ENCODE data around the gene SEC11A.
"Not testable (repeated sequence)": the region's sequence is repeated elsewhere in the genome, so short reads cannot be mapped to it uniquely, and the experiment has no call there.

The SEC11A gene

GRCh38 chr15:84752195-84752594 lies 36.3 kb upstream of the SEC11A start:
- H3K36me3 ChIP-seq, result peaks cover 4% of the 10 kb centered on the region
- TF ChIP-seq, protein P1, sequence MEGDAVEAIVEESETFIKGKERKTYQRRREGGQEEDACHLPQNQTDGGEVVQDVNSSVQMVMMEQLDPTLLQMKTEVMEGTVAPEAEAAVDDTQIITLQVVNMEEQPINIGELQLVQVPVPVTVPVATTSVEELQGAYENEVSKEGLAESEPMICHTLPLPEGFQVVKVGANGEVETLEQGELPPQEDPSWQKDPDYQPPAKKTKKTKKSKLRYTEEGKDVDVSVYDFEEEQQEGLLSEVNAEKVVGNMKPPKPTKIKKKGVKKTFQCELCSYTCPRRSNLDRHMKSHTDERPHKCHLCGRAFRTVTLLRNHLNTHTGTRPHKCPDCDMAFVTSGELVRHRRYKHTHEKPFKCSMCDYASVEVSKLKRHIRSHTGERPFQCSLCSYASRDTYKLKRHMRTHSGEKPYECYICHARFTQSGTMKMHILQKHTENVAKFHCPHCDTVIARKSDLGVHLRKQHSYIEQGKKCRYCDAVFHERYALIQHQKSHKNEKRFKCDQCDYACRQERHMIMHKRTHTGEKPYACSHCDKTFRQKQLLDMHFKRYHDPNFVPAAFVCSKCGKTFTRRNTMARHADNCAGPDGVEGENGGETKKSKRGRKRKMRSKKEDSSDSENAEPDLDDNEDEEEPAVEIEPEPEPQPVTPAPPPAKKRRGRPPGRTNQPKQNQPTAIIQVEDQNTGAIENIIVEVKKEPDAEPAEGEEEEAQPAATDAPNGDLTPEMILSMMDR (IDR thresholded peaks at IDR 0.05), result no peak
- H3K4me3 ChIP-seq (ENCODE audit: low read depth in 1 of 2, low read length in 1 of 2), result no peak overlapping the region
- no peaks in the 10 kb centered on the region for H3K9me3 ChIP-seq
- no peaks in the 10 kb centered on the region for H3K27me3 ChIP-seq
- peaks cover 46 to 50% of the 10 kb centered on the region in 2 experiments for H3K4me1 ChIP-seq (ENCODE audit: control insufficient read depth in 1 of 2, insufficient read depth in 1 of 2, low read depth in 1 of 2, low read length in 1 of 2)
- H3K27ac ChIP-seq, result peak overlapping the region; percentile 1

GRCh38 chr15:84751721-84752120 lies 35.8 kb upstream of the SEC11A start:
- H3K36me3 ChIP-seq; H3K4me3 ChIP-seq (ENCODE audit: low read depth in 1 of 2, low read length in 1 of 2); H3K9me3 ChIP-seq; H3K27me3 ChIP-seq: not testable (repeated sequence)
- Histone ChIP-seq H3K4me1 (ENCODE audit: control insufficient read depth in 1 of 2, insufficient read depth in 1 of 2, low read depth in 1 of 2, low read length in 1 of 2) (peaks cover 50 to 51% of the 10 kb centered on the region in 2 experiments), H3K27ac (peak overlapping the region; percentile 1)

- Histone ChIP-seq H3K9me3 (no peaks in the 10 kb centered on the region), H3K27ac (peak overlapping the region; percentile 100), H3K4me1 (ENCODE audit: control insufficient read depth in 1 of 2, insufficient read depth in 1 of 2, low read depth in 1 of 2, low read length in 1 of 2) (peaks cover 53 to 55% of the 10 kb centered on the region in 2 experiments), H3K36me3 (peaks cover 4% of the 10 kb centered on the region), H3K27me3 (no peaks in the 10 kb centered on the region), H3K4me3 (ENCODE audit: low read depth in 1 of 2, low read length in 1 of 2) (peak overlapping the region; percentile 81 to 89)
- TF ChIP-seq, protein P1 (IDR thresholded peaks at IDR 0.05), result no peak
Observed at GRCh38 chr15:84750583-84751092, 34.7 kb upstream of the SEC11A start.

- H3K36me3 ChIP-seq, result peaks cover 4% of the 10 kb centered on the region
- peak overlapping the region; percentile 81 to 89 for H3K4me3 ChIP-seq (ENCODE audit: low read depth in 1 of 2, low read length in 1 of 2)
- peaks cover 62 to 63% of the 10 kb centered on the region in 2 experiments for H3K4me1 ChIP-seq (ENCODE audit: control insufficient read depth in 1 of 2, insufficient read depth in 1 of 2, low read depth in 1 of 2, low read length in 1 of 2)
- TF ChIP-seq, protein P1 (IDR thresholded peaks at IDR 0.05), result no peak
- H3K9me3 ChIP-seq, result no peaks in the 10 kb centered on the region
- no peaks in the 10 kb centered on the region for H3K27me3 ChIP-seq
- peak overlapping the region; percentile 100 for H3K27ac ChIP-seq
Observed at GRCh38 chr15:84749111-84749991, 33.4 kb upstream of the SEC11A start.

DNA sequence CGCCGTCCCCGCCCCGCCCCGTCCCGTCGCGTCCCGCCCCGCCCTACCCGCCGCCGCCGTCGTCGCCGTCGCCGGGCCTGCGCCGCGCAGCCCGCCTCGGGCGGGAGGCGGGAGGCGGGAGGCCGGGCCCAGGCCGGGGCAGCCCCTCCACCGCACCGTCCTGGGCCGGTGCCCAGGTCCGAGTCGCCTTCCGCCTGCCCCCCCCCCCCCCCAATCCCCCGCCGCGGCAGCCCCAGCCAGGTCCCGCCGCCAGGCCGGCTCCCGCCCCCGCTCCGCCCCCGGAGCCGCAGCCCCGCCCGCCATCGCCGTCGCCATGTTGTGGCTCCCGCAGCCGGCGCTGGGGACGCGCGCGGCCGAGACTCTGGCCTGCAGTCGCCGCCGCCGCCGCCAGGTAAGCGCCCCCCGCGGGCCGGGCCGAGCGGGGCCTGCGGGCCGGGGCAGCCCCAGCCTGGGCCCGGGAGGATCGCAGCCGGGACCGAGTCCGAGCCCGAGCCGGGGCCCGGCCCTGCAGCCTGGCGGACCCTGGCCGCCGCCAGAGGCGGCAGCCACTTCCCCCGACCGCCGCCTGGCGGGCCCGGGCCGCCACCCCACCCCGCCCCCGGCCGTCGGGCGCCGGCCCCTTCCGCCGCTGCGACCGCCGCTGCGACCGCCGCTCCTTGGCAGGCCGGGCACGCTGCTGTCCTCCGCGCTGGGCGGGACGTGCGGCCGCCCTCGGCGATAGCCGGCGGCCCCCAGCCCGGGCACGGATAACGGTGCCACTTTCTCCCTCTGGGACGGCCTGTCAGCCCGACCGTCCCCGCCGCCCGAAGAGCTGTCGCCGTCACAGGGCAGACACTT lies 32.6 kb upstream of the SEC11A start, which contains the start of gene ZNF592:
TSS of gene ZNF592 (plus strand) at position 319 of the 837 bp plus-strand sequence. CDS start 34,084 bp downstream, outside the sequence.
- H3K4me1 ChIP-seq (ENCODE audit: control insufficient read depth in 1 of 2, insufficient read depth in 1 of 2, low read depth in 1 of 2, low read length in 1 of 2), result peaks cover 61 to 62% of the 10 kb centered on the region in 2 experiments
- H3K9me3 ChIP-seq, result no peaks in the 10 kb centered on the region
- H3K27ac ChIP-seq, result peak within 1 kb of the TSS; percentile 100
- peak within 1 kb of the TSS; percentile 95 for H3K4me3 ChIP-seq (ENCODE audit: low read depth in 1 of 2, low read length in 1 of 2)
- H3K27me3 ChIP-seq, result no peaks in the 10 kb centered on the region
- TF ChIP-seq, protein P1 (IDR thresholded peaks at IDR 0.05), result peak; percentile 23
- peaks cover 2% of the 10 kb centered on the region for H3K36me3 ChIP-seq

Measured in neutrophil (primary cell).